Peyer's patch (tissue), 4 donors: ENCODE data around the gene SMPD1. TPM values are rescaled to one million over a fixed set of nuclear protein-coding genes. Genes with fewer than 3 reads are reported as not detected.

ENCODE experiments used
- DNase-seq, 3 donors: peaks; one replicate each; pipeline ENCODE4 v3.0.0-alpha.2; 2017 to 2019
- H3K27ac ChIP-seq, 4 donors: fragments of 200-600 bp; sonication (generic); one replicate each; pipeline ENCODE4 v1.5.1; 2016 to 2019
- H3K27me3 ChIP-seq, 2 donors: fragments of 200-600 bp; sonication (generic); one replicate each; pipeline ENCODE4 v1.5.1; 2019
- H3K36me3 ChIP-seq, 3 donors: fragments of 200-600 bp; sonication (generic); one replicate each; pipeline ENCODE4 v1.5.1; 2016 to 2019
- H3K4me1 ChIP-seq, 4 donors: fragments of 200-600 bp; sonication (generic); one replicate each; pipeline ENCODE4 v1.5.1; 2016 to 2019
- H3K4me3 ChIP-seq, 4 donors: fragments of 200-600 bp; sonication (generic); 1 replicate in 3 of 4; 2 replicates in 1 of 4; pipeline ENCODE4 v1.5.1; 2016 to 2019; ENCODE audit warnings: mild to moderate bottlenecking in 1 of 4
- H3K9me3 ChIP-seq, 4 donors: fragments of 200-600 bp; sonication (generic); one replicate each; pipeline ENCODE4 v1.5.1; 2016 to 2019; ENCODE audit warnings: mild to moderate bottlenecking in 1 of 4
- CTCF ChIP-seq, 6 experiments: fragments of 450-650 bp in 4 of 6; fragments of 200-600 bp in 2 of 6; sonication (generic) in 1 of 6; IDR thresholded peaks; one replicate each; pipeline ENCODE4 v1.5.1; 2017 to 2019; ENCODE audit warnings: antibody characterized with exemption in 6 of 6, mild to moderate bottlenecking in 3 of 6, moderate library complexity in 1 of 6
- POLR2A ChIP-seq, 2 donors: fragments of 450-650 bp; IDR thresholded peaks; one replicate each; pipeline ENCODE4 v1.5.1; 2017; ENCODE audit warnings: antibody characterized with exemption in 2 of 2, mild to moderate bottlenecking in 2 of 2, moderate library complexity in 2 of 2
- total RNA-seq, 4 donors: library from RNA; depleted of rRNA; stranded (reverse); fragments of >200 nt; gene quantifications; one replicate each; pipeline ENCODE4 v1.1.0, GENCODE V29; 2016

SMPD1 gene
- total RNA-seq, 4 donors from 2014 or later, result 11.6 to 78.3 (median 55.7) TPM

- Histone ChIP-seq H3K27ac (no peak overlapping the region), H3K9me3 (no peaks in the 10 kb centered on the region), H3K4me3 (no peak overlapping the region), H3K4me1 (no peaks in the 10 kb centered on the region), H3K36me3 (no peaks in the 10 kb centered on the region), H3K27me3 (no peaks in the 10 kb centered on the region)
- peak; percentile 37 to 80 (median 67) for DNase-seq
- TF ChIP-seq CTCF (IDR thresholded peaks at IDR 0.05) (peak; percentile 45 to 96 (median 88)), POLR2A (IDR thresholded peaks at IDR 0.05) (no peak)
Observed at GRCh38 chr11:6353367-6353987, 36.8 kb upstream of the SMPD1 start.

GRCh38 chr11:6354651-6355485 is 35.4 kb upstream of the SMPD1 start:
- no peaks in the 10 kb centered on the region for H3K36me3 ChIP-seq
- no peaks in the 10 kb centered on the region for H3K4me1 ChIP-seq
- no peak overlapping the region for H3K27ac ChIP-seq
- TF ChIP-seq POLR2A (IDR thresholded peaks at IDR 0.05), result no peak
- TF ChIP-seq CTCF (IDR thresholded peaks at IDR 0.05), result no peak
- no peaks in the 10 kb centered on the region for H3K9me3 ChIP-seq
- H3K4me3 ChIP-seq, result no peak overlapping the region
- H3K27me3 ChIP-seq, result no peaks in the 10 kb centered on the region
- DNase-seq, result no peak

- no peaks in the 10 kb centered on the region for H3K27me3 ChIP-seq
- no peaks in the 10 kb centered on the region for H3K36me3 ChIP-seq
- no peaks in the 10 kb centered on the region for H3K9me3 ChIP-seq
- H3K4me3 ChIP-seq, result no peak overlapping the region
- no peaks in the 10 kb centered on the region for H3K4me1 ChIP-seq
- no peak for DNase-seq
- H3K27ac ChIP-seq, result no peak overlapping the region
- TF ChIP-seq POLR2A (IDR thresholded peaks at IDR 0.05), result no peak
- TF ChIP-seq CTCF (IDR thresholded peaks at IDR 0.05), result no peak
Observed at GRCh38 chr11:6356503-6357055, 33.7 kb upstream of the SMPD1 start.

GRCh38 chr11:6357222-6357621 is 33.1 kb upstream of the SMPD1 start:
- no peaks in the 10 kb centered on the region for H3K9me3 ChIP-seq
- DNase-seq, result peak in 1 of 3 donors; percentile 48
- peak overlapping the region in 1 of 4 donors; percentile 27 for H3K27ac ChIP-seq
- H3K4me1 ChIP-seq, result no peaks in the 10 kb centered on the region
- no peaks in the 10 kb centered on the region for H3K36me3 ChIP-seq
- H3K4me3 ChIP-seq, result no peak overlapping the region
- no peaks in the 10 kb centered on the region for H3K27me3 ChIP-seq
- TF ChIP-seq CTCF (IDR thresholded peaks at IDR 0.05) (no peak), POLR2A (IDR thresholded peaks at IDR 0.05) (no peak)

GRCh38 chr11:6360183-6360582 is 30.1 kb upstream of the SMPD1 start:
- H3K4me3 ChIP-seq, result no peak overlapping the region
- no peak for TF ChIP-seq CTCF (IDR thresholded peaks at IDR 0.05)
- no peak for TF ChIP-seq POLR2A (IDR thresholded peaks at IDR 0.05)
- H3K36me3 ChIP-seq, result no peaks in the 10 kb centered on the region
- H3K4me1 ChIP-seq, result no peaks in the 10 kb centered on the region
- H3K27ac ChIP-seq, result no peak overlapping the region
- H3K9me3 ChIP-seq, result no peaks in the 10 kb centered on the region
- no peak for DNase-seq
- no peaks in the 10 kb centered on the region for H3K27me3 ChIP-seq
